Liver (tissue), 9 donors: ENCODE results near the gene AQR. TPM values are rescaled to one million over a fixed set of nuclear protein-coding genes. Genes with fewer than 3 reads are reported as not detected.

Experiments used
- DNase-seq: peaks from one replicate; pipeline ENCODE4 v3.0.0-alpha.2; 2017; ENCODE audit warnings: low spot score
- H3K27ac ChIP-seq, 2 donors: one replicate each; pipeline ENCODE4 v1.7.0; 2013; ENCODE audit warnings: inconsistent platforms in 2 of 2, low read length in 2 of 2, control low read depth in 1 of 2, low read depth in 1 of 2, mild to moderate bottlenecking in 1 of 2
- H3K27me3 ChIP-seq, 4 donors: one replicate each; pipeline versions ENCODE4 v1.6.1 to v1.7.0; 2013; ENCODE audit warnings: low read length in 3 of 4, inconsistent platforms in 1 of 4, mild to moderate bottlenecking in 1 of 4, moderate library complexity in 1 of 4; ENCODE audit not compliant: control insufficient read depth in 4 of 4, insufficient read depth in 4 of 4
- H3K36me3 ChIP-seq, 4 donors: one replicate each; pipeline versions ENCODE4 v1.6.1 to v1.7.0; 2013; ENCODE audit warnings: low read length in 3 of 4, mild to moderate bottlenecking in 3 of 4, low read depth in 1 of 4, moderate library complexity in 1 of 4; ENCODE audit not compliant: control insufficient read depth in 4 of 4, insufficient read depth in 3 of 4
- H3K4me1 ChIP-seq, 4 donors: one replicate each; pipeline versions ENCODE4 v1.6.1 to v1.7.0; 2013; ENCODE audit warnings: low read length in 3 of 4, mild to moderate bottlenecking in 3 of 4, moderate library complexity in 1 of 4; ENCODE audit not compliant: control insufficient read depth in 4 of 4, insufficient read depth in 4 of 4
- H3K4me3 ChIP-seq, 3 donors: one replicate each; pipeline versions ENCODE4 v1.6.1 to v1.7.0; 2013; ENCODE audit warnings: low read length in 3 of 3, control low read depth in 1 of 3, low read depth in 1 of 3, mild to moderate bottlenecking in 1 of 3
- H3K9ac ChIP-seq, 2 donors: one replicate each; pipeline ENCODE4 v1.7.0; 2013; ENCODE audit warnings: low read length in 2 of 2, mild to moderate bottlenecking in 2 of 2, moderate library complexity in 2 of 2, control low read depth in 1 of 2, low read depth in 1 of 2
- H3K9me3 ChIP-seq, 4 donors: one replicate each; pipeline versions ENCODE4 v1.6.1 to v1.7.0; 2013; ENCODE audit warnings: low read length in 3 of 4; ENCODE audit not compliant: control insufficient read depth in 4 of 4
- EGR1 ChIP-seq, 2 donors: IDR thresholded peaks; 2 replicates each; pipeline ENCODE4 v1.6.1; 2016 to 2018; ENCODE audit warnings: antibody characterized with exemption in 2 of 2, low read depth in 2 of 2
- FOXA1 ChIP-seq: IDR thresholded peaks from 2 replicates; pipeline ENCODE4 v1.6.1; 2016; ENCODE audit warnings: antibody characterized with exemption
- FOXA2 ChIP-seq: IDR thresholded peaks from 2 replicates; pipeline ENCODE4 v1.6.1; 2016; ENCODE audit warnings: antibody characterized with exemption
- GABPA ChIP-seq, 2 donors: IDR thresholded peaks in 1 of 2; conservative IDR thresholded peaks in 1 of 2; 2 replicates each; pipeline ENCODE4 v1.6.1; 2016; ENCODE audit warnings: antibody characterized with exemption in 2 of 2, mild to moderate bottlenecking in 1 of 2, moderate library complexity in 1 of 2
- HNF4A ChIP-seq, 2 donors: conservative IDR thresholded peaks; 2 replicates each; pipeline ENCODE4 v1.6.1; 2016; ENCODE audit warnings: antibody characterized with exemption in 2 of 2, mild to moderate bottlenecking in 2 of 2
- HNF4G ChIP-seq: IDR thresholded peaks from 2 replicates; pipeline ENCODE4 v1.6.1; 2016; ENCODE audit warnings: antibody characterized with exemption
- JUND ChIP-seq, 2 donors: IDR thresholded peaks; 2 replicates each; pipeline ENCODE4 v1.6.1; 2016; ENCODE audit warnings: antibody characterized with exemption in 2 of 2
- NR2F2 ChIP-seq: IDR thresholded peaks from 2 replicates; pipeline ENCODE4 v1.6.1; 2016; ENCODE audit warnings: antibody characterized with exemption
- RAD21 ChIP-seq, 2 donors: IDR thresholded peaks; 2 replicates each; pipeline ENCODE4 v1.6.1; 2016; ENCODE audit warnings: antibody characterized with exemption in 2 of 2, mild to moderate bottlenecking in 2 of 2
- RXRA ChIP-seq, 2 donors: IDR thresholded peaks; 2 replicates each; pipeline ENCODE4 v1.6.1; 2017 to 2018; ENCODE audit warnings: antibody characterized with exemption in 2 of 2, mild to moderate bottlenecking in 1 of 2
- SP1 ChIP-seq: IDR thresholded peaks from 2 replicates; pipeline ENCODE4 v1.6.1; 2018; ENCODE audit warnings: antibody characterized with exemption, mild to moderate bottlenecking
- TAF1 ChIP-seq: conservative IDR thresholded peaks from 2 replicates; pipeline ENCODE4 v1.6.1; 2016; ENCODE audit warnings: antibody characterized with exemption, mild to moderate bottlenecking
- YY1 ChIP-seq: IDR thresholded peaks from 2 replicates; pipeline ENCODE4 v1.6.1; 2016; ENCODE audit warnings: antibody characterized with exemption, mild to moderate bottlenecking
- ZBTB33 ChIP-seq: IDR thresholded peaks from 2 replicates; pipeline ENCODE4 v1.6.1; 2016; ENCODE audit warnings: antibody characterized with exemption
- WGBS: extraction: QIAGEN DNeasy Blood & Tissue Kit; methylation state at CpG from one replicate; pipeline ENCODE4 v1.1.7; 2013; 5-methylcytosine and 5-hydroxymethylcytosine counted together
- polyA plus RNA-seq, 2 donors: library from polyadenylated mRNA; stranded (reverse) in 1 of 2; unstranded in 1 of 2; fragments of 200-250 nt in 1 of 2; fragments of >200 nt in 1 of 2; fragmentation: Nextera tagmentation in 1 of 2; extraction: Ambion mirVana in 1 of 2; gene quantifications; one replicate each; pipeline versions ENCODE4 v1.2.1 to v1.2.3, GENCODE V29; 2013 to 2015
- total RNA-seq, 2 donors: library from RNA; depleted of rRNA; stranded (reverse); fragments of >200 nt; gene quantifications; one replicate each; pipeline ENCODE4 v1.2.3, GENCODE V29; 2014
- TF ChIP-seq, protein P1 (sequence below): IDR thresholded peaks from 2 replicates; pipeline ENCODE4 v1.6.1; 2016; ENCODE audit warnings: antibody characterized with exemption
- TF ChIP-seq, protein P2 (sequence below): IDR thresholded peaks from 2 replicates; pipeline ENCODE4 v1.6.1; 2016; ENCODE audit warnings: antibody characterized with exemption, mild to moderate bottlenecking
- TF ChIP-seq, protein P3 (sequence below): IDR thresholded peaks from 2 replicates; pipeline ENCODE4 v1.6.1; 2016; ENCODE audit warnings: antibody characterized with exemption
- donor health status: healthy.
- donor health status: healthy.
- donor health status: healthy.
- donor health status: healthy.
- donor health status: healthy.

Gene AQR
- total and polyA plus RNA-seq, 4 donors: 3.4 to 14.3 (median 8.7) TPM

DNA sequence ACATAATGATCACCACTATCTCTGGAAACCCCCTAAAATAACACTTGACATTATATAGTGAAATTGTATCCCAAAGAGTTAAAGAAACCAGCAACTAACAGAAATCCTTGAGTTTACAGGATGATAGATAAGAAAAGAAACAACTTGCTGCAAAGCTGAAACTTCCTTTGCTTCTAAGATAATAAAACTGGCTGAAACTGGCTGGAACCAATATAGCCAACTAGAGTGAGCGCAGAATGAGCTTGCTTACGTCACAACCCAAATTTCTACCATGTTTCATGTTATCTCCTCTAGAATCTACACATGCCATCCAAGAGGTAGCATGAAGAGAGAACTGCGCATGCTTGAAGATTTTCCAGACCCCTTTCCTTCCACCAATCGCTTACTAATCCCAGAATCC is 90.4 kb downstream of the AQR start:
- no peaks in the 10 kb centered on the region for H3K9me3 ChIP-seq
- WGBS: 66% methylated on average over 4 of the region's 4 CpGs
- H3K27ac ChIP-seq: no peak overlapping the region
- no peak for DNase-seq
- no peaks in the 10 kb centered on the region for H3K27me3 ChIP-seq
- TF ChIP-seq EGR1 (IDR thresholded peaks at IDR 0.05; ENCODE audit: low read depth in 2 of 2) (no peak), NR2F2 (no peak), SP1 (no peak), RAD21 (IDR thresholded peaks at IDR 0.05) (no peak), GABPA (IDR thresholded peaks at IDR 0.05 in 1 of 2, conservative IDR thresholded peaks at IDR 0.05 in 1 of 2) (no peak), HNF4G (no peak), FOXA2 (no peak)
- TF ChIP-seq, protein P1, sequence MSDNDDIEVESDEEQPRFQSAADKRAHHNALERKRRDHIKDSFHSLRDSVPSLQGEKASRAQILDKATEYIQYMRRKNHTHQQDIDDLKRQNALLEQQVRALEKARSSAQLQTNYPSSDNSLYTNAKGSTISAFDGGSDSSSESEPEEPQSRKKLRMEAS: no peak
- H3K4me3 ChIP-seq: no peak overlapping the region
- no peak overlapping the region for H3K9ac ChIP-seq
- no peaks in the 10 kb centered on the region for H3K4me1 ChIP-seq
- H3K36me3 ChIP-seq: peaks cover 4 to 40% (median 26%) of the 10 kb centered on the region in 4 donors

GRCh38 chr15:34876640-34877039 is 92.9 kb downstream of the AQR start:
- Histone ChIP-seq H3K27me3 (no peaks in the 10 kb centered on the region), H3K4me3 (no peak overlapping the region), H3K9me3 (no peaks in the 10 kb centered on the region), H3K4me1 (no peaks in the 10 kb centered on the region), H3K27ac (no peak overlapping the region), H3K36me3 (peaks cover 1 to 32% (median 19%) of the 10 kb centered on the region in 4 donors), H3K9ac (no peak overlapping the region)
- no peak for TF ChIP-seq JUND (IDR thresholded peaks at IDR 0.05)
- TF ChIP-seq, protein P2, sequence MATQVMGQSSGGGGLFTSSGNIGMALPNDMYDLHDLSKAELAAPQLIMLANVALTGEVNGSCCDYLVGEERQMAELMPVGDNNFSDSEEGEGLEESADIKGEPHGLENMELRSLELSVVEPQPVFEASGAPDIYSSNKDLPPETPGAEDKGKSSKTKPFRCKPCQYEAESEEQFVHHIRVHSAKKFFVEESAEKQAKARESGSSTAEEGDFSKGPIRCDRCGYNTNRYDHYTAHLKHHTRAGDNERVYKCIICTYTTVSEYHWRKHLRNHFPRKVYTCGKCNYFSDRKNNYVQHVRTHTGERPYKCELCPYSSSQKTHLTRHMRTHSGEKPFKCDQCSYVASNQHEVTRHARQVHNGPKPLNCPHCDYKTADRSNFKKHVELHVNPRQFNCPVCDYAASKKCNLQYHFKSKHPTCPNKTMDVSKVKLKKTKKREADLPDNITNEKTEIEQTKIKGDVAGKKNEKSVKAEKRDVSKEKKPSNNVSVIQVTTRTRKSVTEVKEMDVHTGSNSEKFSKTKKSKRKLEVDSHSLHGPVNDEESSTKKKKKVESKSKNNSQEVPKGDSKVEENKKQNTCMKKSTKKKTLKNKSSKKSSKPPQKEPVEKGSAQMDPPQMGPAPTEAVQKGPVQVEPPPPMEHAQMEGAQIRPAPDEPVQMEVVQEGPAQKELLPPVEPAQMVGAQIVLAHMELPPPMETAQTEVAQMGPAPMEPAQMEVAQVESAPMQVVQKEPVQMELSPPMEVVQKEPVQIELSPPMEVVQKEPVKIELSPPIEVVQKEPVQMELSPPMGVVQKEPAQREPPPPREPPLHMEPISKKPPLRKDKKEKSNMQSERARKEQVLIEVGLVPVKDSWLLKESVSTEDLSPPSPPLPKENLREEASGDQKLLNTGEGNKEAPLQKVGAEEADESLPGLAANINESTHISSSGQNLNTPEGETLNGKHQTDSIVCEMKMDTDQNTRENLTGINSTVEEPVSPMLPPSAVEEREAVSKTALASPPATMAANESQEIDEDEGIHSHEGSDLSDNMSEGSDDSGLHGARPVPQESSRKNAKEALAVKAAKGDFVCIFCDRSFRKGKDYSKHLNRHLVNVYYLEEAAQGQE: no peak
- TF ChIP-seq HNF4A (conservative IDR thresholded peaks at IDR 0.05): no peak
- TF ChIP-seq, protein P3, sequence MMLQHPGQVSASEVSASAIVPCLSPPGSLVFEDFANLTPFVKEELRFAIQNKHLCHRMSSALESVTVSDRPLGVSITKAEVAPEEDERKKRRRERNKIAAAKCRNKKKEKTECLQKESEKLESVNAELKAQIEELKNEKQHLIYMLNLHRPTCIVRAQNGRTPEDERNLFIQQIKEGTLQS: no peak
- TF ChIP-seq RXRA (IDR thresholded peaks at IDR 0.05): no peak
- TF ChIP-seq RAD21 (IDR thresholded peaks at IDR 0.05): no peak
- no peak for DNase-seq

- no peaks in the 10 kb centered on the region for H3K27me3 ChIP-seq
- H3K27ac ChIP-seq: no peak overlapping the region
- H3K4me3 ChIP-seq: no peak overlapping the region
- H3K4me1 ChIP-seq: no peaks in the 10 kb centered on the region
- 97% methylated on average over 2 of the region's 2 CpGs for WGBS
- no peak overlapping the region for H3K9ac ChIP-seq
- no peak for DNase-seq
- H3K9me3 ChIP-seq: no peaks in the 10 kb centered on the region
- peaks cover 0 to 30% (median 20%) of the 10 kb centered on the region in 4 donors for H3K36me3 ChIP-seq
- TF ChIP-seq, protein P1: no peak
- no peak for TF ChIP-seq SP1
- TF ChIP-seq GABPA (IDR thresholded peaks at IDR 0.05 in 1 of 2, conservative IDR thresholded peaks at IDR 0.05 in 1 of 2): no peak
- no peak for TF ChIP-seq RAD21 (IDR thresholded peaks at IDR 0.05)
- TF ChIP-seq, protein P2: no peak
- TF ChIP-seq EGR1 (IDR thresholded peaks at IDR 0.05; ENCODE audit: low read depth in 2 of 2): no peak
- no peak for TF ChIP-seq ZBTB33
- no peak for TF ChIP-seq HNF4A (conservative IDR thresholded peaks at IDR 0.05)
- TF ChIP-seq NR2F2: no peak
- TF ChIP-seq FOXA1: no peak
- TF ChIP-seq JUND (IDR thresholded peaks at IDR 0.05): no peak
- TF ChIP-seq, protein P3: no peak
- no peak for TF ChIP-seq RXRA (IDR thresholded peaks at IDR 0.05)
- TF ChIP-seq YY1: no peak
- TF ChIP-seq TAF1: no peak
- TF ChIP-seq HNF4G: no peak
Measured at GRCh38 chr15:34869110-34869509, 100.4 kb downstream of the AQR start.
